GM13977 (cell line): ENCODE data around the gene CASS4.

Source experiments
- DNase-seq: peaks from one replicate; pipeline ENCODE4 v3.0.0; 2012; ENCODE audit warnings: low spot score
- CTCF ChIP-seq: IDR thresholded peaks from 2 replicates; pipeline ENCODE4 v1.5.1; 2012; ENCODE audit warnings: mild to moderate bottlenecking, control low read depth; ENCODE audit not compliant: insufficient read depth; ENCODE audit errors: extremely low read depth, missing control alignments
- in situ Hi-C: fragments of 300-500 bp; cut with MboI; formaldehyde crosslinking; loops from one replicate; pipeline ENCODE4 v1.12.0; 2022; ENCODE audit warnings: low sequenced_read_pairs, low pct_unique_long_range_greater_than_20kb, mixed read lengths, inconsistent platforms; ENCODE audit not compliant: unreplicated experiment

The CASS4 gene

GRCh38 chr20:56430957-56431356 is 18.9 kb downstream of the CASS4 start:
- DNase-seq, result no peak
- no peak for TF ChIP-seq CTCF
- in situ Hi-C loops, result no loop called here

GRCh38 chr20:56431471-56431870 is 19.4 kb downstream of the CASS4 start:
- DNase-seq, result no peak
- no peak for TF ChIP-seq CTCF
- in situ Hi-C loops, result no loop called here

DNA sequence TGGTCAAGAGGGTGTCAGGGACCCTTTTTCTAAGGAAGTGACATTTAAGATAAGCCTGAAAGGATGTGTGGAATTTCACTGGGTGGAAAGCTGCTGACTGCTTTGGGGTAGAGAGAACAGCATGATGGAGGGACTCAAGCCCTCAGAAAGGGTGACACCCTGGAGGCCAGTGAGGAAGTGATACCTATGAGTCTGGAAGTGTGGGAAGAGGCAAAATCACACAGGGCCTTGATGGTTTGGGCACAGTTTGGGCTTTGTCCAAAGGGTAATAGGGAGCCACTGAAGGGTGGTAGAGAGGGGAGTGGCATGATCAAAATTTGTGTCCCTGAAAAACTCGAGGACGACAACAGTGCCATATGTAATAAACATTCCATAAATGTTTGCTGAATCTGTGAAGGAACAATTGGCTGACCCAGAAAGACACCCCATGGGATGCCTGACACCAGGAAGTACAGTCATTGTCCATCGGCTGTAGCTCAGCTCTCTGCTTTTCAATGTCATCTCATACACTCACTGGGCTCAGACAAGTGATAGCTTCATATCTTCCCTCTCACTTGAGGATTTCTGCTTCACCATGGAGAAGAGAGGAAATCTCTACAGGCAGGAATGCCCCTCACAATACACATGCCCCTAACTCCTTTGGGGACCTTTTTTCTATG is 21.3 kb downstream of the CASS4 start:
- in situ Hi-C loops, result no loop called here

GRCh38 chr20:56433880-56434255 is 21.8 kb downstream of the CASS4 start:
- TF ChIP-seq CTCF, result no peak
- in situ Hi-C loops, result no loop called here
- no peak for DNase-seq

More for the DNA sequence above, 21.3 kb downstream of the CASS4 start:
- DNase-seq, result no peak
- no peak for TF ChIP-seq CTCF

GRCh38 chr20:56437196-56437960 is 25.3 kb downstream of the CASS4 start:
- DNase-seq, result no peak
- in situ Hi-C loops, result no loop called here
- TF ChIP-seq CTCF, result no peak

GRCh38 chr20:56438284-56438683 is 26.2 kb downstream of the CASS4 start:
- in situ Hi-C loops, result no loop called here
- DNase-seq, result no peak
- TF ChIP-seq CTCF, result no peak
